HEK293 (cell line): ENCODE data around the gene MBTD1.

Experiments
- KLF10 ChIP-seq: fragments of 450-650 bp; IDR thresholded peaks from 2 replicates; pipeline ENCODE4 v1.5.1; 2018; ENCODE audit warnings: missing biosample characterization, mild to moderate bottlenecking, missing genetic modification characterization
- KLF16 ChIP-seq: fragments of 450-650 bp; formaldehyde crosslinking; IDR thresholded peaks from 2 replicates; pipeline ENCODE4 v1.5.1; 2017; ENCODE audit warnings: missing biosample characterization, missing genetic modification characterization
- TCF7L2 ChIP-seq: IDR thresholded peaks from 2 replicates; pipeline ENCODE4 v1.6.1; 2011; ENCODE audit warnings: low read depth, mild to moderate bottlenecking, inconsistent platforms, low read length, moderate library complexity, borderline replicate concordance
- ZBTB21 ChIP-seq: fragments of 450-650 bp; formaldehyde crosslinking; IDR thresholded peaks from 2 replicates; pipeline ENCODE4 v1.5.1; 2017; ENCODE audit warnings: missing biosample characterization, missing genetic modification characterization
- ZBTB7A ChIP-seq: fragments of 450-650 bp; formaldehyde crosslinking; IDR thresholded peaks from 2 replicates; pipeline ENCODE4 v1.5.1; 2016; ENCODE audit warnings: low read depth, missing biosample characterization, missing genetic modification characterization
- ZNF510 ChIP-seq: fragments of 450-650 bp; formaldehyde crosslinking; IDR thresholded peaks from 2 replicates; pipeline ENCODE4 v1.5.1; 2018; ENCODE audit warnings: mild to moderate bottlenecking, missing genetic modification characterization, missing biosample characterization; ENCODE audit not compliant: insufficient replicate concordance
- ZNF549 ChIP-seq: fragments of 450-650 bp; IDR thresholded peaks from 2 replicates; pipeline ENCODE4 v1.5.1; 2018; ENCODE audit warnings: missing biosample characterization, missing genetic modification characterization, mild to moderate bottlenecking, inconsistent platforms, moderate library complexity
- TF ChIP-seq, protein P1 (sequence below): fragments of 450-650 bp; formaldehyde crosslinking; IDR thresholded peaks from 2 replicates; pipeline ENCODE4 v1.5.1; 2016; ENCODE audit warnings: missing biosample characterization, missing genetic modification characterization
- TF ChIP-seq, protein P2 (sequence below): fragments of 450-650 bp; formaldehyde crosslinking; IDR thresholded peaks from 2 replicates; pipeline ENCODE4 v1.5.1; 2017; ENCODE audit warnings: missing biosample characterization, missing genetic modification characterization

DNA sequence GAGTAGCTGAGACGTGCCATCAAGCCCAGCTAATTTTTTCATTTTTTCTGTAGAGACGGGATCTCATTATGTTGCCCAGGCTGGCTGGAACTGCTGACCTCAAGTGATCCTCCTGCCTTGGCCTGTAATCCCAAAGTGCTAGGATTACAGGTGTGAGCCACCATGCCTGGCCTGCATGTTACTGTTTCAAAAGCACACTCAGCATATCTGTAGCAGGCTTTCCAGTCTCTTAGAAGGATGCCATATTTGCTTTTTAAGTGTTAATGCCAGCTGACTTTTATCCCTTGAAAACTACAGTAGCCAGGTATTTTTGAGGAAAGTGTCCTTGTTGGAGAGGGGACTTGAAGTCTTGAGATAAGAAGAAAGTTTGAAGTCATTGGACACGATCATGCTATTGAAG, 123.9 kb downstream of the MBTD1 start:
- TF ChIP-seq ZBTB21 (tag by site-specific recombination) (no peak), ZNF549 (tag by site-specific recombination) (no peak), KLF10 (no peak), ZBTB7A (no peak), KLF16 (tag by site-specific recombination) (no peak), ZNF510 (tag by site-specific recombination) (no peak), TCF7L2 (no peak)
- TF ChIP-seq, protein P1, sequence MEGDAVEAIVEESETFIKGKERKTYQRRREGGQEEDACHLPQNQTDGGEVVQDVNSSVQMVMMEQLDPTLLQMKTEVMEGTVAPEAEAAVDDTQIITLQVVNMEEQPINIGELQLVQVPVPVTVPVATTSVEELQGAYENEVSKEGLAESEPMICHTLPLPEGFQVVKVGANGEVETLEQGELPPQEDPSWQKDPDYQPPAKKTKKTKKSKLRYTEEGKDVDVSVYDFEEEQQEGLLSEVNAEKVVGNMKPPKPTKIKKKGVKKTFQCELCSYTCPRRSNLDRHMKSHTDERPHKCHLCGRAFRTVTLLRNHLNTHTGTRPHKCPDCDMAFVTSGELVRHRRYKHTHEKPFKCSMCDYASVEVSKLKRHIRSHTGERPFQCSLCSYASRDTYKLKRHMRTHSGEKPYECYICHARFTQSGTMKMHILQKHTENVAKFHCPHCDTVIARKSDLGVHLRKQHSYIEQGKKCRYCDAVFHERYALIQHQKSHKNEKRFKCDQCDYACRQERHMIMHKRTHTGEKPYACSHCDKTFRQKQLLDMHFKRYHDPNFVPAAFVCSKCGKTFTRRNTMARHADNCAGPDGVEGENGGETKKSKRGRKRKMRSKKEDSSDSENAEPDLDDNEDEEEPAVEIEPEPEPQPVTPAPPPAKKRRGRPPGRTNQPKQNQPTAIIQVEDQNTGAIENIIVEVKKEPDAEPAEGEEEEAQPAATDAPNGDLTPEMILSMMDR (tag by site-specific recombination), result no peak
- TF ChIP-seq, protein P2, sequence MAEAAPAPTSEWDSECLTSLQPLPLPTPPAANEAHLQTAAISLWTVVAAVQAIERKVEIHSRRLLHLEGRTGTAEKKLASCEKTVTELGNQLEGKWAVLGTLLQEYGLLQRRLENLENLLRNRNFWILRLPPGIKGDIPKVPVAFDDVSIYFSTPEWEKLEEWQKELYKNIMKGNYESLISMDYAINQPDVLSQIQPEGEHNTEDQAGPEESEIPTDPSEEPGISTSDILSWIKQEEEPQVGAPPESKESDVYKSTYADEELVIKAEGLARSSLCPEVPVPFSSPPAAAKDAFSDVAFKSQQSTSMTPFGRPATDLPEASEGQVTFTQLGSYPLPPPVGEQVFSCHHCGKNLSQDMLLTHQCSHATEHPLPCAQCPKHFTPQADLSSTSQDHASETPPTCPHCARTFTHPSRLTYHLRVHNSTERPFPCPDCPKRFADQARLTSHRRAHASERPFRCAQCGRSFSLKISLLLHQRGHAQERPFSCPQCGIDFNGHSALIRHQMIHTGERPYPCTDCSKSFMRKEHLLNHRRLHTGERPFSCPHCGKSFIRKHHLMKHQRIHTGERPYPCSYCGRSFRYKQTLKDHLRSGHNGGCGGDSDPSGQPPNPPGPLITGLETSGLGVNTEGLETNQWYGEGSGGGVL (tag by site-specific recombination), result no peak
